HuH-7.5 (cell line): ENCODE measurements around the gene DRC7.
"Not testable (repeated sequence)": the region's sequence is repeated elsewhere in the genome, so short reads cannot be mapped to it uniquely, and the experiment has no call there.

ENCODE experiments used
- DNase-seq: peaks from one replicate; pipeline ENCODE4 v3.0.0; 2011; ENCODE audit warnings: low spot score

Gene DRC7

GRCh38 chr16:57660715-57661463 lies 33.7 kb upstream of the DRC7 start:
- DNase-seq = no peak

GRCh38 chr16:57661510-57661909 lies 33.1 kb upstream of the DRC7 start:
- DNase-seq = no peak

GRCh38 chr16:57661936-57662906 lies 32.4 kb upstream of the DRC7 start:
- no peak for DNase-seq

- DNase-seq = no peak
Measured at GRCh38 chr16:57663436-57663835, 31.2 kb upstream of the DRC7 start.

- DNase-seq = no peak
Measured at GRCh38 chr16:57663917-57664661, 30.5 kb upstream of the DRC7 start.

- no peak for DNase-seq
Measured at GRCh38 chr16:57664662-57665025, 30.0 kb upstream of the DRC7 start.

- DNase-seq = no peak
Measured at GRCh38 chr16:57665541-57665940, 29.1 kb upstream of the DRC7 start.

- no peak for DNase-seq
Measured at GRCh38 chr16:57666353-57667047, 28.1 kb upstream of the DRC7 start.

- DNase-seq = no peak
Measured at GRCh38 chr16:57667048-57667525, 27.5 kb upstream of the DRC7 start.

- peak; percentile 84 for DNase-seq
Measured at GRCh38 chr16:57667526-57668262, 26.9 kb upstream of the DRC7 start.

GRCh38 chr16:57668263-57668571 lies 26.4 kb upstream of the DRC7 start, which contains the start of gene ADGRG3:
Gene ADGRG3, plus strand, starts transcription at chr16:57668306. Its CDS starts 42 bp downstream, at chr16:57668348.
- DNase-seq = no peak

- no peak for DNase-seq
Measured at GRCh38 chr16:57668630-57669475, 25.8 kb upstream of the DRC7 start.

GRCh38 chr16:57669476-57670162 lies 25.0 kb upstream of the DRC7 start:
- no peak for DNase-seq

GRCh38 chr16:57670196-57670595 lies 24.4 kb upstream of the DRC7 start:
- no peak for DNase-seq

GRCh38 chr16:57671451-57671850 lies 23.2 kb upstream of the DRC7 start:
- DNase-seq = not testable (repeated sequence)

- DNase-seq = no peak
Measured at GRCh38 chr16:57672416-57672815, 22.2 kb upstream of the DRC7 start.

- DNase-seq = no peak
Measured at GRCh38 chr16:57672824-57673223, 21.8 kb upstream of the DRC7 start.

GRCh38 chr16:57675741-57676551 lies 18.7 kb upstream of the DRC7 start:
- DNase-seq = no peak
